SHP77 (cell line): Measurements from ENCODE around the gene JUNB.
"Not testable (repeated sequence)": the region's sequence is repeated elsewhere in the genome, so short reads cannot be mapped to it uniquely, and the experiment has no call there.

Experiments
- DNase-seq, 2 experiments: peaks; one replicate each; lab custom pipeline; 2025; lab: John Stamatoyannopoulos, UW

The JUNB gene

DNA sequence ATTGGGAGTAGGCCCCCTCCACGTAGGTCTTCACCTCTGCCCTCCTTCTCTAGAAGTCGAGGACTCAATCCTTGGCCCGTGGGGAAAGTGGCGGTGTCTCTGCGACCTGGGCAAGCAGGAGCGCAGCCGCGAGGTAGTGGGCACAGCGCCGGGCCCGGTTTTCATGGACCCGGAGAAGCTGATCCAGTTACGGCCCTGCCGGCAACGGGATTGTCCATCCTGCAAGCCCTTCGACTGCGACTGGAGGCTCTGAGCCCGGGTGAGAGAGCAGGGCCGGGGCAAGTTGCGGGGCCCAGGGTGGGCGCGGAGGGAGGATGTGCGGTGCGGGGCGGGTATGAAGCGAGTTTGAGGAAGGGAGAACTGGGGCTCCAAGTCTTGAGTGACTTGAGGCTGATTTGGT is 12.8 kb downstream of the JUNB start:
- DNase-seq, result no peak

DNA sequence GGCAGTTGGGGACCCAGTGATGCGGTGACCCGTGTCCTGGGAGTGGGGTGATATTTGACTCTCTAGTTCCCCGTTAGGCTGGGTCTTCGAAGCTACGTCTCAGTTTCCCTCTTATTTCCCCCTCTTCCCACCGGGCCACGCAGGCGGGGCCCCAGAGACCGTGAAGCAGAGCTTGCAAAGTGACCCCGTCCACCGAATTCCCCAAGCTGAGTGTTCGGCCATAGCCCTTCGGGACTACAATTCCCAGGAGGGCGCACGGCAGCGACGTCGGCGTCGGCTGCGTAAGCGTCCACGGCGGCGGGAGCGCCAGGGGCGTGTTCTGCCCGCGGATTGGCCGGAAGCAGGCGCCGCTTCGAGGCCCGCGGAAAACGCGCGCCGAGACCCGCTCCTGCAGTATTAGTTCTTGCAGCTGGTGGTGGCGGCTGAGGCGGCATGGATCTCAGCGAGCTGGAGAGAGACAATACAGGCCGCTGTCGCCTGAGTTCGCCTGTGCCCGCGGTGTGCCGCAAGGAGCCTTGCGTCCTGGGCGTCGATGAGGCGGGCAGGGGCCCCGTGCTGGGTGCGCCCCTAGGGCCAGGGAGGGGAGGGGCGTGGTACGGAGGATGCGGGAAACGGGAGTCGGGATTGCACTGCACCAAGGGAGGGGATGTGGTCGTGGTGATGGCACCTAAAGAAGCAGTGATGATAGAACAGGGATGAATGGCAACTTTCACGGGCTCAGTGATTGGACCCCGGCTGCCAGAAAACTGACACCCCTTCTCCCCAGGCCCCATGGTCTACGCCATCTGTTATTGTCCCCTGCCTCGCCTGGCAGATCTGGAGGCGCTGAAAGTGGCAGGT is 15.2 kb downstream of the JUNB start, which contains the start of gene RNASEH2A:
RNASEH2A (plus strand) TSS at position 343 of the 840 bp plus-strand sequence; CDS start at position 433, 90 bp downstream.
- peak; percentile 67 to 88 for DNase-seq

DNA sequence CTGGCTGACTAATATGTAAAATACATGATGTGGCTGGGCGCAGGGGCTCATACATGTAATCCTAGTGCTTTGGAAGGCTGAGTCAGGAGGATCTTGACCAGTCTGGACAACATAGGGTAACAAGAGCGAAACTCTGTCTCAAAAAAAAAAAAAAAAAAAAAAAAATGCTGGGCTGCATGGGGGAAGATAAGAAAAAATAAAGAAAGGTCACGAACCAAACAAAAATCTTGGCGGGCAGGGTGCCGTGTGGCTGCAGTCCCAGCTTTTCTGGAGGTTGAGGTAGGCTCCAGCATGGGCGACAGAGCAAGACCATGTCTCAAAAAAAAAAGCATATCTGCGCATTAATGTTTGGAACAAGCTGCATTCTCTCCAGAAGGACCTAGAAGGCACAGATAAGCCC is 23.8 kb downstream of the JUNB start:
- DNase-seq, result no peak

DNA sequence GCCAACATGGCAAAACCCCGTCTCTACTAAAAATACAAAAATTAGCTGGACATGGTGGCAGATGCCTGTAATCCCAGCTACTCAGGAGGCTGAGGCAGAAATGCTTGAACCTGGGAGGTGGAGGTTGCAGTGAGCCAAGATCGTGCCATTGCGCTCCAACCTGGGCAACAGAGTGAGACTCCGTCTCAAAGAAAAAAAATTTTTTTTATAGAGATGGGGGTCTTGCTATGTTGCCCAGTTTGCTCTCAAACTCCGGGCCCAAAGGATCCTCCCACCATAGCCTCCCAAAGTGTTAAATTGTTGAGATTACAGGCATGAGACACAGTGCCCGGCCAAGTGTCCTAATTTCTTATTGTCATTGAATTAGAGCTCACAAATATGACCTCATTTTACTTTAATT is 25.9 kb downstream of the JUNB start:
- not testable (repeated sequence) for DNase-seq

DNA sequence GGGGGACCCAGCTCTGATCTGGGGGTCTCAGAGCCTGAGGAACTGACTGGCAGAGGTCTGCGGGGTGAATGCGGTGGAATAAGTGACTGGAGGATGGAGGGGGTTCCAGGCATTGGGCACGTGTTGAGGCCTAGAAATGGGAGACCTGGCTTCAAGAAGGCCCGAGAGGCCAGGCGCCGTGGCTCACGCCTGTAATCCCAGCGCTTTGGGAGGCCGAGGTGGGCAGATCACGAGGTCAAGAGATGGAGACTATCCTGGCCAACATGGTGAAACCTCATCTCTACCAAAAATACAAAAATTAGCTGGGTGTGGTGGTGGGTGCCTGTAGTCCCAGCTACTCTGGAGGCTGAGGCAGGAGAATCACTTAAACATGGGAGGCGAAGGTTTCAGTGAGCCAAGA is 26.5 kb downstream of the JUNB start:
- DNase-seq, result not testable (repeated sequence)

DNA sequence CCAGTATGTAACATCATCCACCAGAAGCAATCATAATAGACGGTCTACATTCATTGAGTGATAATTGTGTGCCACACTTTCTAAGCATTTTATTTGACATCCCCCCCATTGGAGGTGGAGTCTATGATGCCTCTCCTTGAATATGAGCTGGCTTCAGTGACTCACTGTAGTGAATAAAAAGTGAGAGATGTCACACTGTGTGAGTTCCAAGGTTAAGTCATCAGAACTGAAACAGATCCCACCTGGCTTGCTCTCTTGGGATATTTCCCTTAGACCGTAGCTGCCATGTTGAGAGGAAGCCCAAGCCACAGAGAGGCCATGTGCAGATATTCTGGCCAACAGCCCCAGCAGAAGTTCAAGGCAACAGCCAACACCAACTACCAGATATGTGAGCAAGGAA is 30.5 kb downstream of the JUNB start:
- no peak for DNase-seq

DNA sequence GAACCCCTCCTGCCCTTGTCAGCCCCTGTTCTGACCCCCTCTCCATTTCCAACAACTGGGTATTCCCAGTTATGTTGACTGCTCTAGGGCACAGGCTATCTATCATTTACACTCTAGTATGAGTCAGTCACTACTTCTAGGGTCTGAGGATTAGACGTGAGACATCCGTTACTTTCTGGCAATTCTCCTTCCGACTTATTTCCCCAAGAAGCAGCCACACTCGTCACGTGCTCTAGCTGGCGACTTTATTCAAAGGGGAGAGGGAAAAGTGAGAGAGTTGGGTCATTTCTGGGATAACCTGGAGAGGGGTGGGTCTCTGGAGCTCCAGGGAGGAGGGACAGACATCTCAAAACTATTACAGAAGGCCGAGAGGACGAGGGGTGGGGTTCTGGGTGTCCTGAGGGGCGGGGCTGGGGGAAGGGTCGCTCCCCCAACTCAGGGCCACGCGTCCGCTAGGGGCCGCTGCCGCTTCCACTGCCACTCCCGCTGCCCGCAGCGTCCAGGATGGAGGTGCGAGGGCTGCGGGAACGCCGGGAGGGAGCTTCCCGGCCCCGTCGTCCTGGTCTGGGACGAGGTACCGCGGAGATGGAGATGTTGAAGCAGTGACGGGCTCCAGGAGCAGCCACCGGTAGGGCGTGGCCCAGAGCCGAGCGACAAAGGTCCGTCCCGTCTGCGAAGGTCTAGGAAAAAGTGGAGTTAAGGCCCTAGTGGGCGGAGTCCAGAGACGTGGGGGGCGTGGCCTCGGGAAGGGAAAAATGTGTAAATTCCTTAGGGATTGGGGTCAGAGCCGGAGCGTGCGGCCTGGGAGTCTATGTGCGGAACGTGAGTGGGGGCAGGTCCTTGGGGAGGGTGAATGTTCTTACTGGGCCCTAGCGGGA is 34.2 kb downstream of the JUNB start:
- no peak for DNase-seq

DNA sequence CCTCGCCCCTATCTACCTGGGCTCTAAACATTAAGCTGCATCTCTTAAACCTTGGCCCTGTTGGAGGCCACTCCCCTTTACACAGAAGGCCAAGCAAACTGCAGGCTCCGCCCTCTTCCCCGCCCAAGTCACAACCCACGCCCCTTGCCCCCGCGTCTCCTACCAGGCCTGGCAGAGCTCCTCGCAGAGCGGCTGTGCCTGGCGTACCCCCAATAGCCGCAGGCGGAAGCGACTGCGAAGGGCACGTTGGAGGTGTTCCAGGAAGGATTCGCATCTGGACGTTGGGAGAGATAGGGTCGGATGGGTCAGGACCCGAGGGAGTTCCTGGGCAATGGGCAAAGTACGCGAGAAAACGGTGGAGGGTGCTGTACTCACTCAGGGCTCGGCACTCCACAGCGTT is 37.2 kb downstream of the JUNB start:
- DNase-seq, result peak in 1 of 2 experiments; percentile 3

DNA sequence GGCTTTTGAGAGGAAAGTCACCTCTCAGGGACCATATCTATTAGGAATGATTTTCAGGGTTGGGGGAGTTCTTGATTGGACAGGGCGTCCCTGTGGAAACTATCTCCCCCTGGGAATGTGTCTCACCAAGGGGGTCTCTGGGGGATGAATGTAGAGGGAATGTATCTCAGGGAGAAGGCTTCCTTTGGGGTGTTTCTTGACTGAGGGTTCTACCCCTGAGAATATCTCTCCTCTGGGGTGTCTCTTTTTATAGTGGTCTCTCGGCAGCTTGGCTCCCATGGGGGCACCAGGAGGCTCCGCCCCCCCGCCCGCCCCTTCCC is 42.1 kb downstream of the JUNB start:
- DNase-seq, result no peak

DNA sequence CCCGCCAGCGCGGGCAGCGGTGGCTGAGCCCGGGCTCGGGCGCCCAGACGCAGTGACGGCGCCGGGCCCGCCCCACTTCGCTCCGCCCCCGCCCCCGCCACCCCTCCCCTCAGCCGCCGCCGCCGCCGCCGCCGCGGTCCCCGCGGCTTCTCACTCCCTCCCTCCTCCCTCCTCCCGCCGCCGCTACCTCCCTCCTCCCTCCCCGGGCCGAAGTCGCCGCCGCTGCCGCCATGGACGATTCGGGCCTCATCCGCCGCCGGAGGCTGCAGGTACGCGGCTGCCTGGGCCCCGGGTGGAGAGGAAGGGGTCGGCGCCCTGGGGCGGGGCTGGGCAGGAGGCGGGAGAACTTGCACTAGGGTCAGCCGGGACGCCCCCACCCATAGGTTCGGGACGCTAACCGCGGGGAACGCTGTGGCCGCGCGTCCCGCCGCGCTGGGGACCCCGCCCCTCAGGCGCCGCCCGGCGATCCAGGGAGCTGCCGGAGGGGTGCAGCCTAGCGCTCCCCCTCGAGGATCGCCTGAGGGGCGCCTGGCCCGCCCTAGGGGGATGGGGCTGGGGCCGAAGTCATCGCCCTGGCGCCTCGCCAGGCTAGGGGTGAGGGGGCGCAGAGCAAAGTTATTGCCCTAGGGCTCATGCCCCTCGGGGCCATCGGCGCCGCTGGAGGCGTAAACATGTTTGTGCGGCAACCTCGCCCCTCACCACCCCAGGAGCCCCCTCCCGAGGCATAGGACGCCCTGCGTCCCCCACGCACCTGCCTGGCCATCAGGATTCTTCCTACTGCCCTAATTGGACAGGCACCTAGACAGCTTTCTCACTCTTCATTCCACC is 42.7 kb downstream of the JUNB start:
- peak; percentile 43 to 62 for DNase-seq

DNA sequence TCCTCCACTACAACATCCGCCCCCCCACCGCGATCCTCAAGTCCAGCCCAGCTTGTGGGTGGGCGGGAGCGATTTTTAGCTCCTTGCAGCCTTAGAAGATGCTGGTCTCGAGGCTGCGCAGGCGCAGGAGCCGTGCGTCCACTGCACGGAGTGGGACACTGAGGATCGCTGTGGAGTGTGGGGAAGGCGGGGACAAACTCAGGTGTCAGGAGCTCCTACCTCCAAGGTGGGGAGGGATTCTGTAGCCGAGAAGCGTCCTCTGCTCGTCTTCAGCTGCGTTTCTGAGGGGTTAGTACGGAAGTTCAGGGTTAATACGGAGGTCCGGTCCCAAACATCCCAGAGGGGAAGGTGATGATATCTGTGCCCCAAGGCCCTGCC is 43.3 kb downstream of the JUNB start, which contains the start of gene RTBDN:
RTBDN (minus strand) TSS at position 14 of the 378 bp plus-strand sequence. CDS start 4,600 bp downstream, outside the sequence.
- DNase-seq, result no peak

DNA sequence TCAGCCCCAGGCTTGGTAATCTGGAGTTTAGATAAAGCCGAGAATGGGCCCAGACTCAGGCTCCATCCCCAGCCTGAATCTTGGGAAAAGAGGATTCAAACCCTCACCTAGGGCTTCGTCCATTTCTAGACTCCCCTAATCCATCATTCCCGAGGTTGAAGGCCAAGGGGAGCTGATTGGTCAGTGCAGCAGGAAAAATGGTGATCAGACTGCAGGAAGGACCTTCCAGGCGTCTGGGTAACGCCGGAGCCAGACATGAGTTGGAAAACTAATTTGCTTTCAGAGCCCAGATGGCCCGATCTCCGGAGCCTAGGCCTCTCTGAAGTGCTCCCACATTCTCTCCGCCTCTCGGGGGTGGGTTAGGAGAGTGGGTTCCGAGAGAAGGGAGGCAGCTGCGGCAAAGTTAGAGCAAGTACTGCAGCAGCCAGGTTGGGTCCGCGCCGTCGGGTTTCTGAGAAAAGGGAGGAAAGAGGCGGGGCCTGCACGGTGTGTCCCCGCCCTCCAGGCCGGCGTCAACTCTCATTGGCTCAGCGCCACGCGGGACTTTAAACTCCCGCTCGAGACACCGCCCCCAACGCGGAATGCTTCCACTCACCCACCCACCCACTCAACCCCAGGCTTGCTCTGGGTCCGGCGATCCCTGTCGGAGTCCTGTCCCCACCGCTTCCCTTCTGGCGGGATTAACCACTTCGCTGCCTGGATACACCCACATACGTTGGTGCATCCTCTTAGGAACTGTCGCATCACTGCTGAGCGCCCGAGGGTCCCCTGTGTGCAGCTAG is 43.9 kb downstream of the JUNB start:
- peak; percentile 28 to 77 for DNase-seq

DNA sequence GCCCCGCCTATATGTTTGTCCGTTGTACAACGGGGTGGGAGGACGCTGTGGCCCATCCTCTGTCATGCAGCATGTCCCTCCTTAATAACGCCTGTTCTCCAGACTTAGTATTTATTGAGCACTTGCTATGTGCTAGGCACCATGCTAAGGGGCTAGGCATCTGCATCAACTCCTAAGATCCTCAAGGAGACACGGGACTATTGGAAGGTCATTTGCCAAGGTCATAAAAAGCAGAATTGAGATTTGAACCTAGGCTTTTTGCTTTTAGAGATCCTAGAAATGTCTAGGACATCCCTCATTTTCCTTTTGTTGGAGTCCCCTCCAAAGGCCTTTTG is 45.2 kb downstream of the JUNB start:
- DNase-seq, result no peak

DNA sequence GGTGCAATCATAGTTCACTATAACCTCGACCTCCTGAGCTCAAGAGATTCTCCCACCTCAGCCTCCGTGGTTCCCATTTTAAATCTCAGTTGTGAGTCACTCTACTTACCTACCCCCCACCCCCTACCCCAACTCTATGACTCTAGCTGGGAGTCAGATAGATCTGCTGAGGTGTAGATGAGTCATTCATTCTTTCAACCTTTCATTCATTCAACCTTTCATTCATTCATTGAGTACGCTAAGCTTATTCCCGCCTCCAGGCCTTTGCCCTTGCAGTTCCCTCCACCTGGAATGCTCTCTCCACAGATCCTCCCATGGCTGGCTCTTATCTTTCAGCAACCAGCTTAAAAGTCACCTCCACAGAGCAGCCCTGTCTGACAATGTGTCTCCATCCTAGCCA is 45.9 kb downstream of the JUNB start:
- DNase-seq, result no peak

DNA sequence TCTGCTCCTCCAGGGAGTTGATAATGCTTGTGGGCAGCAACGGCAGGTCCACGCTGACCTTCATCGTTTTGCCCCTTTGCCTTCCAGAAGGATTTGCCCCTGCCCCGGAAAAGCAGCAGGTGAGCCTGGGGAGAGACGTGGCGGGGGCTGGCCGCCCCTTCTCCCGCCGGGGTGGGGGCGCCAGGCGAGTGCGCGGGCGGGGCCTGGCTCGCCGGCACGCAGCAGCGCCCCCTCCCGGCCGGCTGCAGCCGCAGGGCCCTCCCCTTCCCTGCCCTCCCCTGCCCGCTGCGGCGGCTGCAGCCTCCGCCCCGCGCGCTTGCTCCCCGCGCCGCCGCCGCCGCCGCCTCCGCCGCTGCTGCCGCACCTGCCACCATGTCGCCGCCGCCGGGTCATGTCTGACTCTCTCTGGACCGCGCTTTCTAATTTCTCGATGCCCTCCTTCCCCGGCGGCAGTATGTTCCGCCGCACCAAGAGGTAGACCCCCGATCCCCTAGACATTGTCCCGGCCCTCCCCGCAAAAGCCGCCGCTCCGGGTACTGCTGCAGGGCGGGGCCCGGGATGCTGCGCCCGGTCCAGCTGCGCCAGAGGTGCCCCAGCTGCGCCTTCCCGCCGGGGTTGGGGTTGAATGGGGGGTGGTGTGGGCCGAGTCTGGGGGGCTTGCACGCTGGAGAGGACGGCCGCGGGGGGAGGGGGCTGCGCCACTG is 47.0 kb downstream of the JUNB start, which contains the start of gene MAST1:
MAST1 (plus strand) TSS at position 334 of the 704 bp plus-strand sequence; CDS start at position 392, 58 bp downstream.
- peak; percentile 14 to 73 for DNase-seq

DNA sequence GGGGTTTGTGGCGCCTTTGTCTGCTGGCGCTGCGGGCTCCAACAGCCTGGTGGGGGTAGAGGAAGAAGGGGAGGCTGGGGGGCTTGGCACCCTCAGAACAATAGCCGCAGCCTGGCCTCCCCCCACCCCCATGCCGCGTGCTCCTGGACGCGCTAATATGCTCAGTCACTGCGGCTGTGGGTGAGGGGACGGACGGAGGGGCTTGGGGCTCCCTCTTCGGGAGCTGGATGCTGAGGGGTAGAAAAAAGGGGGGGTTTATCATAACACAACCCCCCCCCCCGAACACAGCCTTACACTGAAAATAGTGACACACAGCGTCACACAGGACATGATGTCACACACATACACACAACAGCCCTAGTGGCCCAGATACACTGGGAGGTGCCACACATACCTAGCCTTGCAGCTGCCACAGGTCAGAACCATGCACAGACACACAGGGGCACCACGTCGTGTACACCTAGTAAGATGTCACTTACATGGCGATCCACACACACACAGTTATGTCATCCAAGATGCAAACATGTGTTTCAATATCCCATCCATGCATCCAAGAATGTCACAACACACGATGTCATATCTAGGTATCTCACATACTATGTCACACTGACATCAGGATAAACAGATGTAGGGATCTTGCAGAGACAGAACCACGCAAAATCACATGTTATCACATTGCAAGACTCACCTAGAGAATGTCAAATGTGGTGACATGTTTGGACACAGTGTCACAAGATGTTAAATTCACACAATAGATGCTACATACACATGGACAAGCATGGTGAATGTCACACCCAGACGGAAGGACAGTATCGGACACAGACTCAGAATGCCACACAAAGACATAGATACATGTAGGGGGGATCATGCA is 47.8 kb downstream of the JUNB start:
- DNase-seq, result peak; percentile 25 to 34

DNA sequence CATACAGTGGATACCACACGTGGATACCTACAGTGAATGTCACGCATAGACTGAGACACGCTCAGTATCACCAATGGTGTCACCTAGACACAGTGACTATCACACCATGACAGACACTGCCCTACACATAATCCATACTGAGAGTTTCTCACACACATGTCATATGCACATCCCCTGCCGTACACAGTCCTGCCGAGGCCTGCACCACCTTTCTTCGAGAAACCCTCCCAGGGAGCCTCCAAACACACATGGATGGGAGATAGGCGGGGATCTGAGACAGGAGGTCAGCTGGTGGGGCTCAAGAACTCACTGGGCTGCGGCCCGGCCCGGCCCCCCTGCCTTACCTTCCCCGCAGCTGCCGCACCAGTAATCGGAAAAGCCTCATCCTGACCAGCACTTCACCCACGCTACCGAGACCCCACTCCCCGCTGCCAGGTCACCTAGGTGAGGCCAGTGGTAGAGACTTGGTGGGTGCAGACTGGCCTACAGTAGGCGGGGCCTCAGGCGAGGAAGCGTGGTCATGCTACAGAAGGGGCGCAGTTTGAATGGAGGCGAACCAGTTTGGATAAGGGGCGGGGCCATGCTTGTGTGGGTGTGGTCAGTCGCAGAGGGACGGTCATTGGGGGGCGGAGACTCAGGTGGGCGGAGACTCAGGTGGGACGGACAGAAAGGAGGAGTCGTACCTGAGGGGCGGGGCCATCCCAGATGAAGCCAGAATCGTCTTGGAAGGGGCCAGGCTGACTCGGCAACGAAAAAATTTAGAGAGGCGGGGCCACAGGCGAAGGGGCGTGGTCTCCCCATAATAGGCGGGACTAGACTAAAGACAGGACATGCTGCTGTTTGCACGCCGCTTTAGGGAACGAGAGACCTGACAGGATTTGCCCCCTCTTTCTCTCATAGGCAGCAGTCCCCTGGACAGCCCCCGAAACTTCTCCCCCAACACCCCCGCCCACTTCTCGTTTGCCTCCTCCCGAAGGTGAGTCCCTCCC is 49.1 kb downstream of the JUNB start:
- peak; percentile 27 to 57 for DNase-seq

DNA sequence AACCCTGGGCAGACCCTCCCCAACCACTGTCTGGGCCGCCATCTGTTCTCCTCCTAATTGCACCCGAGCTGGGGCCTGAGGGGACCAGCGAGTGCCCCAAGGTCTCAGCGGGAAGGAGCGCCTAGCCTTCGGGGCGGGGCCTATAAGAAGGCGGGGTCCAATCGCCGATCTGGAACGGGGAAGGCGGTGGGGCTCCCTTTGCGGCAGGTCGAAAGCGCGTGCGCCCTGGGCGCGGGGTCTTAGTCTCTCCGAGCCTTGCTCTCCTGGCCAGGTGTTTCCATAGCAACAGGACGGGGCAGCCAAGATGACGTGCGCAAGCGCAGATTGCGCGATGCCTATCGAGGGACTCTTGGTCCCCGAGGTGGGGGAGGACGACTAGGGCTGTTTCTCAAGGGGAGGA is 49.8 kb downstream of the JUNB start:
- no peak for DNase-seq
